T-helper 2 cell (primary cell): ENCODE measurements around the gene ZNF705A.
"Not testable (repeated sequence)": the region's sequence is repeated elsewhere in the genome, so short reads cannot be mapped to it uniquely, and the experiment has no call there.

Source experiments
- DNase-seq, 5 experiments: peaks; one replicate each; pipeline versions ENCODE4 v3.0.0 to v3.0.0-alpha.2; 2012 to 2022
- total RNA-seq, 2 donors: gene quantifications; one replicate each; lab custom pipeline; 2026; lab: John Stamatoyannopoulos, UW

Gene ZNF705A
- 0 reads per million in 2 donors for total RNA-seq

DNA sequence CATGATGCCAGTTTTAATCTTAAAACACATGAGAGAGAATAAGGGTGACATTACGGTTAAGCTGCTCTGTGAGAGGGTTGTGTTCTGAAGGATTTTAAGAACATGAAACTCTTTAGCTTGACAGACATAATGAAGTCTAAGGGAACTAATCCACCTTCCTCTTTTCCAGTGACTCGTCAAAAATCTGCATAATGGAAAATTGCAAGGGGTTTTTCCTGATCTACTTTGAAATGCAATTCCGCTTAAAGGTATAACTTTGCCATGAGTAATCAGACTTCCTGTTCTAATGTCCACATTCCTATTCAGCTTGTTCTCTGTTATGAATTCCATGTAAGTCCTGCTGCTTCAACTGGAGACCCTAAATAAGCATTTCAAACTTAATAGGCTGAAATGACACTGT is at the start of gene ZNF705A:
ZNF705A (plus strand) TSS at position 171 of the 400 bp plus-strand sequence. CDS start 15,611 bp downstream, outside the sequence.
- DNase-seq, result no peak

- peak; percentile 38 to 77 (median 67) for DNase-seq
Observed at GRCh38 chr12:8108808-8109398, 47.9 kb upstream of the ZNF705A start.

- not testable (repeated sequence) for DNase-seq
Observed at GRCh38 chr12:8113117-8113516, 43.7 kb upstream of the ZNF705A start.

- no peak for DNase-seq
Observed at GRCh38 chr12:8120072-8120713, 36.6 kb upstream of the ZNF705A start.

GRCh38 chr12:8123124-8123912 is 33.5 kb upstream of the ZNF705A start, which contains the start of gene CLEC4A:
Gene CLEC4A, plus strand, starts transcription at chr12:8123617. Its CDS starts 262 bp downstream, at chr12:8123879.
- no peak for DNase-seq

- DNase-seq, result peak in 1 of 5 experiments; percentile 67
Observed at GRCh38 chr12:8127138-8127537, 29.7 kb upstream of the ZNF705A start.

- peak in 1 of 5 experiments; percentile 35 for DNase-seq
Observed at GRCh38 chr12:8133636-8134397, 23.0 kb upstream of the ZNF705A start.

DNA sequence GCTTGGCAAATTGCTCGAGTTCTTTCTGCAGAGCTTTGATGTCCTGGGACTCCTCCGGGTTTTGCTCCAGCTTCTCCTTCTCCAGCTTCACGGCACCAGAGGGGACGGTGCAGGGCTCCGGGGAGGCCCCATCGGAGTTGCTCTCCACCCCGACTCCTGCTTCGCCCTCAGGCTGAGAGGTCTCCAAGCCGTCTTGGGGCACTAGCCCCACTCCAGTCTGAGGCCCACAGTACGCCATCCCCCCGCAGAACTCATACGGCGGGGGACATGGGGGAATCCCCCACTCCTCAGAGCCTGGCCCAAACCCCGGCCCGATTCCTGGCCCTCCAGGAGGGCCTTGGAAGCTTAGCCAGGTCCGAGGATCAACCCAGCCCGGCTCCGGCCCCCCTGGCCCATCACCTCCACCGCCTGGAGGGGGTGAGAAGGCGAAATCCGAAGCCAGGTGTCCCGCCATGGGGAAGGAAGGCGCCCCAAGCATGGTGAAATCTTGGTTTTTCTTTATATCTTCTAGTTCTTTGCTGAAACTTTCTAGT is 22.4 kb upstream of the ZNF705A start:
- DNase-seq, result not testable (repeated sequence)

DNA sequence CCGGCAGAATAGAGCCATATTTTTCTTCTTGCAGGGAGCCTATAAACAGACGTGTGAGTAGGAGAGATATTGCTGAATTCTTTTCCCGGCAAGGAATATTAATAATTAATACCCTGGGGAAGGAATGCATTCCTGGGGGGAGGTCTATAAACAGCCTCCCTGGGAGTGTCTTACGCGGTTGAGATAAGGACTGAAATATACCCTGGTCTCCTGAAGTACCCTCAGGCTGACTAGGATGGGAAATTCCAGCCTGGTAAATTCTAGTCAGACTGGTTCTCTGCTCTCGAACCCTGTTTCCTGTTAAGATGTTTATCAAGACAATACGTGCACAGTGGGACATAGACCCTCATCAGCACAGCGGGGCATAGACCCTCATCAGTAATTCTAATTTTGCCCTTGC is 15.2 kb upstream of the ZNF705A start:
- not testable (repeated sequence) for DNase-seq

GRCh38 chr12:8143261-8143660 is 13.6 kb upstream of the ZNF705A start:
- DNase-seq, result no peak

DNA sequence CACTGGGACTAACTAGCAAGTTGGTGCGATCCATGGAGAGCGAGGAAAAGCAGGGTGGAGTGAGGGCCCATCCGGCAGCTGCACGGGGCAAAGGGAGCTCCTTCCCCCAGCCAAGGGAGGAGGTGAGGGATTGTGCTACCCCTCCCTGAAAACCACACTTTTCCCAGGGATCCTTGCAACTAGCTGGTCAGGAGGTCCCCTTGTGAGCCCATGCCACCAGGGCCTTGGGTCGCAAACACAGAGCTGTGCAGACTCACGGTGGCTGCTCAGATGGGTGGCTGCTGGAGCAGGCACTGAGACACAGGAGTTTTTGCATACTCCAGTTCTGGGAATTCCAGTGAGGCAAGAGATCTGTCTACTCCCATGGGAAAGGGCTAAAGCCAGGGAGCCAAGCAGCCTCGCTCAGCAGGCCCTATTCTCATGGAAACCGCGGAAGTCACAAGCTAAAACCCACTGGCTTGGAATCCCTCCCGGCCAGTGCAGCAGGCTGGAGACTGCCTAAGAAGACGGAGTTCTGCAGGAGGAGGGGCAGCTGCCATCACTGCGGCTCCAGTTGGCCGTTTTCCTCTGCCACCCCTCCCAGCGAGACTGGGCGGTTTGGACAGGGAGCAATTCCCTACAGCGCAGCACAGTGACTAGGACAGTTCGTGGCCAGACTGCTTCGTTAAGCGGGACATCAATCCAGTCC is 10.9 kb upstream of the ZNF705A start:
- no peak for DNase-seq

DNA sequence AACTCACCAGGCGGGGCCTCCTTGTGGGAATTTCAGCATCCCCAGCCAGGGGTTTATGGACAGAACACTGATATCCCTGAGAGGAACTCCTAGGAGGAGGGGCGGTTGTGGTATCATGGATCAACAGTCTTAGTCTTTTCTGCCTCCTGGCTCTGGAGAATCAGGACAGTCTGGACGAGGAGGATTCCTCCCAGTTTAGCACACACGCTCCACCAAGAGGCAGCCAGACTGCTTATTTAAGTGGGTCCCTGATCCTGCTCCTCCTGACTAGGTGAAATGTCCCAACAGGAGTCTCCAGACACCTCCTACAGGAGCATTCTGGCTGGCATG is 10.4 kb upstream of the ZNF705A start:
- no peak for DNase-seq

DNA sequence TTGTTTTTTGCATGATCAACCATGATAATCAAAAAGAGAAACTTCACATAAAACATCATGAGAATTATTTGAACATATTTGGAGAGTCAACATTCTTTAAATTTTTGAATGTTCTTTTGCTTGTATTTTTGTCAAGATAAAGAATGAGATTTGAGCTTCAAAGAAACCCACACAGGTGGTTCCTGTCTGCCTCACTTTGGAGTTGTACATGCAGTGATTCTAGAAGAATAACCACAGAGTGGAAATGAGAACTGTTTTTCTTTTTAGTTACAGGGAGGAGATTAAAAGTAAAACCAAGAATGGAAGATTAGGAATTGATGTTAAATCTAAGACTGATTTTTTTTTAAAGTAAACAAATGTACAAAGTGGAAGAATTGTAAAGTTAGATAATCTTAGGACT is 2.3 kb upstream of the ZNF705A start:
- peak in 1 of 5 experiments; percentile 23 for DNase-seq

GRCh38 chr12:8156416-8156815 is 399 bp upstream of the ZNF705A start:
- no peak for DNase-seq

DNA sequence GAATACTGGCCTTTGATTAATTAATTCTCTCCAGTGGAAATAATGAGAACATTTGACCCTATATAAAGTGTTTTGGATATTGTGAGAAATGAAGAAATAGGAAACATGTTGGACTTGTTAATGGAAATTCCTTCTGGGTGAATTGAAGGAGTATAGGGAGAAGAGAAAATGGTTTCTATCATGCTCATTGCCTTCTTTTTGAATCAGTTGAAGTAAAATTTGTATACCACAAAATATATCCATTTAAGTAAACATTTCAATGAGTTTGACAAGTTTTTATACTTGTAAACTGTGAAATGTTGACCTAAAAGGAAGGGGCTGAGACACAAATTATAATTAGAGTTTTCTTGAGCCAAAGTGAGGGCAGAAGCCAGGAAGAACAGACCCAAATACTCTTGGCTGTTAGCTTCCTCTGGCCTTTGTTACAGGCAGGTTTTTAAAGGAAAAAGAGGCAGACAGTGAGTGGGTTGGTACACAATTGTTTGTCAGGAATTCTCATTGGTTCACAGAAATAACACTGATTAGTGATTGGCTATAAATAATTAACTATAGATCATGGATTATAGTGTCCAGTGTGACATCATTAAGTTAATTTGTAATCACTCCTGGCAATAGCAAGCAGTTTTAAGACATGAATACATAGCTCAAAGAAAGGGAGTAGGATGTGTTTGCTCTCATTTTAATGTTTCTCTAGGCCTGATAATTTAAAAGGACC is 826 bp downstream of the ZNF705A start:
- DNase-seq, result no peak

- DNase-seq, result not testable (repeated sequence)
Observed at GRCh38 chr12:8172911-8173310, 16.1 kb downstream of the ZNF705A start.

- peak; percentile 36 to 81 (median 65) for DNase-seq
Observed at GRCh38 chr12:8179989-8180585, 23.3 kb downstream of the ZNF705A start.

DNA sequence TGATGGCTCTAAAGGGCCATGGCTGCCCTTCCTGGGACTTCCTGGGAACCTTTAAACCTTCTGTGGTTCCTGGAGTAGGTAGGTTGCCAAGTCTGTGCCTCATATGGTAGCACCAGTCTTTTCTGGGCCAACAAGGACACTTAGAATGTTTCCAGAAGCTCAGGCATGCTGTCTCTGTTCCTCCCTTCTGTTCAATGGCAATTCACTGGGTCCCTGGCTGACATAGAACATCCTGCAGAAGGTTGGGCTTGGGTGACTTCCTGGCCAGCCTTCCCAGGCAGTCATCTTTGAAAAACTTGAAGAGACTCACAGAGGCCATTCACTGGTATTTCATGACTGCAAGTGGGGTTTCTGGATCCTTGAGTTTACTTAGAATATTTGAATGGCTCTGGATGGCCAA is 24.5 kb downstream of the ZNF705A start:
- not testable (repeated sequence) for DNase-seq

DNA sequence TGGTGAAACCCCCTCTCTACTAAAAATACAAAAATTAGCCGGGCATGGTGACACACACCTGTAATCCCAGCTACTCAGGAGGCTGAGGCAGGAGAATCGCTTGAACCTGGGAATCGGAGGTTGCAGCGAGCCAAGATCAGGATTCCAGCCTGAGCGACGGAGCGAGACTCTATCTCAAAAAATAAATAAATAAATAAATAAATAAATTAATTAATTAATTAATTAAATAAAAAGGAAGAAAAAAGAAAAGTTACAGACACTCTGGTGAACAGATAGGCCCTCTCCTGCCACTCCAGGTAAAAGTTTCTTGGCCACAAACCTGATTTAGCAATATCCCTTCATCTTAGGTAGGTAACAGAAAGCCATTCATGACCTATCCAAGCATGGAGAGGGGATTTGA is 26.1 kb downstream of the ZNF705A start:
- DNase-seq, result not testable (repeated sequence)

DNA sequence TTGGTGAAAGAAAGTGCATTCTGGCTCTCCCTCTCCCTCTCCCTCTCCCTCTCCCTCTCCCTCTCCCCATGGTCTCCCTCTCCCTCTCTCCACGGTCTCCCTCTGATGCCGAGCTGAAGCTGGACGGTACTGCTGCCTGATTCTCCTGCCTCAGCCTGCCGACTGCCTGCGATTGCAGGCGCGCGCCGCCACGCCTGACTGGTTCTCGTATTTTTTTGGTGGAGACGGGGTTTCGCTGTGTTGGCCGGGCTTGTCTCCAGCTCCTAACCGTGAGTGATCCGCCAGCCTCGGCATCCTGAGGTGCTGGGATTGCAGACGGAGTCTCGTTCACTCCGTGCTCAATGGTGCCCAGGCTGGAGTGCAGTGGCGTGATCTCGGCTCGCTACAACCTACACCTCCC is 26.5 kb downstream of the ZNF705A start:
- not testable (repeated sequence) for DNase-seq

GRCh38 chr12:8184206-8184605 is 27.4 kb downstream of the ZNF705A start:
- not testable (repeated sequence) for DNase-seq
